GM12801 (cell line): ENCODE results near the gene PRDM16.

ENCODE experiments used
- CTCF ChIP-seq: IDR thresholded peaks from one replicate; pipeline ENCODE4 v1.5.1; 2011; ENCODE audit warnings: control low read depth; ENCODE audit not compliant: insufficient read length; ENCODE audit errors: extremely low read depth

PRDM16 gene

GRCh38 chr1:3353876-3354275 lies 284.9 kb downstream of the PRDM16 start:
- no peak for TF ChIP-seq CTCF

GRCh38 chr1:3355089-3355488 lies 286.1 kb downstream of the PRDM16 start:
- no peak for TF ChIP-seq CTCF

GRCh38 chr1:3355894-3356826 lies 287.2 kb downstream of the PRDM16 start:
- TF ChIP-seq CTCF: no peak

GRCh38 chr1:3356827-3357460 lies 287.9 kb downstream of the PRDM16 start:
- no peak for TF ChIP-seq CTCF

GRCh38 chr1:3357526-3358297 lies 288.7 kb downstream of the PRDM16 start:
- TF ChIP-seq CTCF: no peak

- no peak for TF ChIP-seq CTCF
These were observed 290.3 kb downstream of the PRDM16 start for GRCh38 chr1:3359351-3359750.
